A673 (cell line): ENCODE results near the gene ZFPL1. TPM values are rescaled to one million over a fixed set of nuclear protein-coding genes. Genes with fewer than 3 reads are reported as not detected.
A peak's percentile ranks its signal among the peaks of the same experiment; 100 is the strongest.

ENCODE experiments used
- BruUV-seq: library from RNA; stranded (reverse); fragments of 400-500 nt; replicated peaks from 2 replicates; lab custom pipeline; 2021; lab: Mats Ljungman, UMichigan
- CTCF ChIA-PET: fragments of 300-600 bp; sonication (Branson Sonifier 250); formaldehyde crosslinking; loops from one replicate; lab custom pipeline; 2022; ENCODE audit warnings: antibody characterized with exemption; lab: Charles Lee
- POLR2A ChIA-PET: fragments of 300-600 bp; sonication (Branson Sonifier 250); formaldehyde crosslinking; loops from one replicate; lab custom pipeline; 2022; ENCODE audit warnings: antibody characterized with exemption; ENCODE audit not compliant: low non-redundant PET; lab: Charles Lee
- DNase-seq: peaks from one replicate; pipeline ENCODE4 v3.0.0-alpha.2; 2015; ENCODE audit warnings: low spot score
- H3K27ac ChIP-seq: fragments of 200-600 bp; sonication (generic); 2 replicates; pipeline ENCODE4 v1.5.1; 2016; ENCODE audit warnings: mixed run types, low read depth, mild to moderate bottlenecking, mixed read lengths, antibody characterized with exemption, low read length; ENCODE audit not compliant: poor library complexity, severe bottlenecking
- H3K27me3 ChIP-seq: fragments of 200-600 bp; sonication (generic); replicated peaks from 2 replicates; pipeline ENCODE4 v1.6.1; 2017; ENCODE audit warnings: mixed run types, low read depth, mild to moderate bottlenecking, mixed read lengths, antibody characterized with exemption, low read length; ENCODE audit not compliant: insufficient read depth, poor library complexity
- H3K36me3 ChIP-seq: fragments of 200-600 bp; sonication (generic); 2 replicates; pipeline ENCODE4 v1.6.1; 2016; ENCODE audit warnings: mixed run types, mild to moderate bottlenecking, mixed read lengths, antibody characterized with exemption, low read length; ENCODE audit not compliant: insufficient read depth, poor library complexity, severe bottlenecking
- H3K4me1 ChIP-seq: fragments of 200-600 bp; sonication (generic); 2 replicates; pipeline ENCODE4 v1.6.1; 2017; ENCODE audit warnings: mixed run types, mild to moderate bottlenecking, mixed read lengths, antibody characterized with exemption, low read length; ENCODE audit not compliant: insufficient read depth, poor library complexity, severe bottlenecking
- H3K4me3 ChIP-seq: fragments of 200-600 bp; sonication (generic); 2 replicates; pipeline ENCODE4 v1.5.1; 2016; ENCODE audit warnings: low read depth, mixed run types, mild to moderate bottlenecking, mixed read lengths, low read length; ENCODE audit not compliant: poor library complexity, severe bottlenecking
- H3K9me3 ChIP-seq: fragments of 200-600 bp; sonication (generic); 2 replicates; pipeline ENCODE4 v1.6.1; 2016; ENCODE audit warnings: mixed run types, low read depth, mild to moderate bottlenecking, mixed read lengths, antibody characterized with exemption, low read length; ENCODE audit not compliant: poor library complexity, severe bottlenecking
- EZH2 ChIP-seq: fragments of 200-600 bp; sonication (generic); IDR thresholded peaks from 2 replicates; pipeline ENCODE4 v1.6.1; 2017; ENCODE audit warnings: borderline replicate concordance, low read depth, mild to moderate bottlenecking, mixed read lengths, antibody characterized with exemption, low read length; ENCODE audit not compliant: poor library complexity, severe bottlenecking
- intact Hi-C: fragments of 100-400 bp; cut with micrococcal nuclease; formaldehyde crosslinking; loops from one replicate; pipeline ENCODE4 v1.10.0; 2022; ENCODE audit not compliant: unreplicated experiment
- total RNA-seq: library from RNA; stranded (reverse); gene quantifications from 2 replicates; pipeline ENCODE4 v1.2.3, GENCODE V29; 2021
- TF ChIP-seq, protein P1 (sequence below): fragments of 300-800, 200-600 bp; sonication (generic); conservative IDR thresholded peaks from 2 replicates; pipeline ENCODE4 v1.5.1; 2017; ENCODE audit warnings: low read depth, mild to moderate bottlenecking, antibody characterized with exemption, low read length, moderate library complexity, mixed read lengths

Gene ZFPL1
- total RNA-seq, 1 experiment from 2014 or later = 46.6 TPM

DNA sequence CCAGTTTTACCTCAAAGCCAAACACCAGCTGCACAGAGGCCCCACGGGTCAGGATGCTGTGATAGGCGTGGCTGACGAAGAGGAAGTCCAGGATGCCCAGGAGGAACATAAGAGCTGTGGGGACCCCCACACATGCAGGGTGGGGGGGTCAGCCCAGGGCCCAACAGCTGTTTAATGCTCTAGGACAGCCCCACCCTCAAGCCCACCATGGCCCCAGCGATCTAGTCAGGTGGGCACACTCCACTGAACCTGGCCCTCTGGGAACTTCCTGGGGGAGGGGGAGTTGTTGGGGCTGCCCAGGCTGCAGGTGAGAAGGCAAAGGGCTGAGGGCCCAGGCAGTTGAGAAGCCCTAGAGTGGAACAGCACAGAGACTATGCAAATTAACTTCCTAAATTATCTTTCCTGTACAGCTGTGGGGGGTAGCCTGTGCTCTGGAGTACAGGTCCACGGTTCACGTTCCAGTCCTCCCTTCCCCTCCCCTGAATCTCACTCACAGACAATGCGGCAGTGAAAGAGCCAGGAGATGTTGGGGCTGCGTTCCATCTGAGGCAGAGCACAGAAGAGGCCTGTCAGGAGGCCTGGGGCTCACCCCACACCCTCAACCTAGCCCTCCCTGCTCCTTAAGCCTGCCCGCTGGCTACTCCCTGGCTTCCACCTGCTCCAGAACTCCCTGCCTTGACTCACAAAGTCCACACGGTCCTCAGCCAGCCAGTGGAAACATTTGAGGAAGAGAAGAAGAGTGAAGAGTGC, 48.4 kb downstream of the ZFPL1 start:
- intact Hi-C loops = no loop called here
- H3K27ac ChIP-seq = no peak overlapping the region
- no peak for TF ChIP-seq EZH2
- TF ChIP-seq, protein P1, sequence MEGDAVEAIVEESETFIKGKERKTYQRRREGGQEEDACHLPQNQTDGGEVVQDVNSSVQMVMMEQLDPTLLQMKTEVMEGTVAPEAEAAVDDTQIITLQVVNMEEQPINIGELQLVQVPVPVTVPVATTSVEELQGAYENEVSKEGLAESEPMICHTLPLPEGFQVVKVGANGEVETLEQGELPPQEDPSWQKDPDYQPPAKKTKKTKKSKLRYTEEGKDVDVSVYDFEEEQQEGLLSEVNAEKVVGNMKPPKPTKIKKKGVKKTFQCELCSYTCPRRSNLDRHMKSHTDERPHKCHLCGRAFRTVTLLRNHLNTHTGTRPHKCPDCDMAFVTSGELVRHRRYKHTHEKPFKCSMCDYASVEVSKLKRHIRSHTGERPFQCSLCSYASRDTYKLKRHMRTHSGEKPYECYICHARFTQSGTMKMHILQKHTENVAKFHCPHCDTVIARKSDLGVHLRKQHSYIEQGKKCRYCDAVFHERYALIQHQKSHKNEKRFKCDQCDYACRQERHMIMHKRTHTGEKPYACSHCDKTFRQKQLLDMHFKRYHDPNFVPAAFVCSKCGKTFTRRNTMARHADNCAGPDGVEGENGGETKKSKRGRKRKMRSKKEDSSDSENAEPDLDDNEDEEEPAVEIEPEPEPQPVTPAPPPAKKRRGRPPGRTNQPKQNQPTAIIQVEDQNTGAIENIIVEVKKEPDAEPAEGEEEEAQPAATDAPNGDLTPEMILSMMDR = no peak
- peak overlapping the region; percentile 70 for H3K4me3 ChIP-seq
- no peaks in the 10 kb centered on the region for H3K9me3 ChIP-seq
- peaks cover 50% of the 10 kb centered on the region for H3K36me3 ChIP-seq
- BruUV-seq = no TSS peak
- H3K27me3 ChIP-seq = no peaks in the 10 kb centered on the region
- ChIA-PET CTCF (no interaction called here), POLR2A (interaction anchor here (0.7 kb wide), 1 partner anchor 26 kb away, joined by 3 read pairs; no protein-coding TSS in a partner anchor)
- no peak for DNase-seq
- H3K4me1 ChIP-seq = peaks cover 17% of the 10 kb centered on the region

DNA sequence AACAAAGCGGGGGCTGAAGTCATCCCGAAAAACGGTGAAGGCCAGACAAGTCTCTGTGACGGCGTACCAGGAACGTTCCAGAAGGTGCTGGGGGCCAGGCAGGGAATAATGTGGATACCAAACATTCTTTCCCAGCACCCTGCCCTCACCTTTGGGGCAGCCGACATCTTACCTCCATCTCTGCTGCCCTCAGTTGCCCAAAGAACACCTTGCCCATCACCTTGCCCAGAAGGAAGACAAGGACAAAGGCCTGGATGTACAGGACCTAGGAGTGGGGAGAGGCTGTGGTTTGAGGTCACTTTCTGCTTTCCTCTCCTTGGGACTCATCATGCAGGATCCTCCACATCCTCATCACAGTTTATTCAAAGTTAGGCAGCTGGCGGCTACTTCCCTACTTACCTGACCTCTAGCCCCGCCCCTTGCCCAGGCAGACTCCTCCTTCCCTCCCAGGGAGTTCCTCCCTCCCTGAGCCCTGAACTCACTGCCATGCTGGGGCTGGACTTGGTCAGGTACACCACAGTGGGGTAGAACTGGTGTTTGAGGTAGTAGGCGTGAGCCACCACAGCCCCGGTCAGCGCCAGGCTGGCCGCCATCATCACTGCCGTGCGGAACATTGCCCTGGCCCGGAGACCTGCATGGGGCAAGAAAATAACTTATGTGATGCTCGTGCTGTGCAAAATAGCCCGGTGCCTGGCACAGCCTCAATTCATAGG, 49.1 kb downstream of the ZFPL1 start:
- no peak for DNase-seq
- Histone ChIP-seq H3K27ac (peak overlapping the region; percentile 99), H3K4me3 (peak overlapping the region; percentile 70), H3K4me1 (peaks cover 17% of the 10 kb centered on the region), H3K9me3 (no peaks in the 10 kb centered on the region), H3K27me3 (no peaks in the 10 kb centered on the region), H3K36me3 (peaks cover 44% of the 10 kb centered on the region)
- TF ChIP-seq EZH2 = no peak
- intact Hi-C loops = no loop called here
- POLR2A ChIA-PET = interaction anchor here (0.7 kb wide), 1 partner anchor 226 kb away, joined by 4 read pairs; no protein-coding TSS in a partner anchor
- CTCF ChIA-PET = no interaction called here
- BruUV-seq = no TSS peak

DNA sequence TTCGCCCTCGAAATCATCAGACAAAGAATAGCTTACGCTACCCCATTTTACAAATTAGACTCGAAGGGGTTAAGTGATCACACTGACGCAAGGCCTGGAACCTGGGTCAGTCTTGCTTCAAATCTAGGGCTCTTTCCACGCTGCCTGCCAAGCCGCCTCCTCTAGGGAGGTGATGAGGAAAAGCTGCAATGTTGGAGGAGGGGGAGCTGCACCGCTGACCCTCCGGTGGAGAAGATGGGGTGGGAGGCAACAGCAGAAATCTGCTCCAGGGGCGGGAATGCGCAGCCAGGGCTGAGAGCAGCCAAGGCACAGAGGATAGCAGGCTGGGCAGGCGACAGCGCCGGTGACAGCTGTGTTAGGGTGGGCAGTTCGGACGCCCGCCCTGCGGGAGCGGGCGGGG, 49.7 kb downstream of the ZFPL1 start:
- intact Hi-C loops = no loop called here
- BruUV-seq = TSS peak; percentile 46
- POLR2A ChIA-PET = interaction anchor here (0.7 kb wide), 1 partner anchor 226 kb away, joined by 4 read pairs; no protein-coding TSS in a partner anchor

More for the DNA sequence above, 49.7 kb downstream of the ZFPL1 start:
- TF ChIP-seq, protein P1 = no peak
- no peak for TF ChIP-seq EZH2
- Histone ChIP-seq H3K36me3 (peaks cover 38% of the 10 kb centered on the region), H3K9me3 (no peaks in the 10 kb centered on the region), H3K27me3 (no peaks in the 10 kb centered on the region), H3K27ac (peak overlapping the region; percentile 99), H3K4me1 (peaks cover 17% of the 10 kb centered on the region), H3K4me3 (peak overlapping the region; percentile 70)
- DNase-seq = peak; percentile 26
- CTCF ChIA-PET = no interaction called here
